HL-60 (cell line): Measurements from ENCODE around the gene VSIG10L.
A peak's percentile ranks its signal among the peaks of the same experiment; 100 is the strongest.

Source experiments
- CTCF ChIP-seq: IDR thresholded peaks from one replicate; pipeline ENCODE4 v1.5.1; 2011; ENCODE audit warnings: low read length, control low read depth, inconsistent platforms; ENCODE audit not compliant: insufficient read depth
- POLR2AphosphoS5 ChIP-seq: IDR thresholded peaks from 2 replicates; pipeline ENCODE4 v1.6.1; 2012; ENCODE audit warnings: low read depth

- no peak for TF ChIP-seq CTCF
- TF ChIP-seq POLR2AphosphoS5 = peak; percentile 19
These were observed 25.8 kb upstream of the VSIG10L start for GRCh38 chr19:51367565-51368365.
